ENCODE results near the gene IRAK2. TPM values are rescaled to one million over a fixed set of nuclear protein-coding genes. Genes with fewer than 3 reads are reported as not detected.

The IRAK2 gene
- total and polyA plus RNA-seq, 2 donors (not counting 3 experiments of a cell fraction or from before 2014, with no cell fraction given): 7.9 to 10.0 TPM

DNA sequence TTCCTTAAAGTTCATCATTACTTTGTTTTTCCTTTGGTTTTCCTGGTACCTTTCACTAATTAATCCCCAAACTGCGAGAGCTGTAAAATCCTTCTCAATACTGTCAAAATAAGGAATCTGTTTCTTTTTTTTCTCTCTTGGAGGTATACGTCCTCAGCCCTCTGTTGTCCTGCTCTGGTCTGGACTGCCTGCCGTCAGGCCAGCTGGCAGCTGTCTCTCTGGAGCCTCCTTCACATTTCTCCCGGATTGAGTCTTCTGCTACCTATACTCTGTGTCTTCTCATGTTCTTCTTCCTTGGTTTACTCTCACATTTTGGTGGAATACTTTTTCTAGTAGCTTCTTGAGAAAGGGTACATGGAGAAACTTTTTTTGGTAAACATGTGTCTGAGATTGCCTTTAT is 97.3 kb downstream of the IRAK2 start:
- FAIRE-seq: no peak
- no peak for TF ChIP-seq MAX (IDR thresholded peaks at IDR 0.05; ENCODE audit: insufficient read depth, insufficient read length)
- TF ChIP-seq POLR2AphosphoS5 (IDR thresholded peaks at IDR 0.05; ENCODE audit: insufficient read depth, low read depth, low read length): no peak
- no peak for TF ChIP-seq EZH2 (IDR thresholded peaks at IDR 0.05; ENCODE audit: borderline replicate concordance, low read depth, low read length, severe bottlenecking)
- no peak for TF ChIP-seq MYC (IDR thresholded peaks at IDR 0.05; ENCODE audit: low read depth, low read length)
- TF ChIP-seq, protein P1, sequence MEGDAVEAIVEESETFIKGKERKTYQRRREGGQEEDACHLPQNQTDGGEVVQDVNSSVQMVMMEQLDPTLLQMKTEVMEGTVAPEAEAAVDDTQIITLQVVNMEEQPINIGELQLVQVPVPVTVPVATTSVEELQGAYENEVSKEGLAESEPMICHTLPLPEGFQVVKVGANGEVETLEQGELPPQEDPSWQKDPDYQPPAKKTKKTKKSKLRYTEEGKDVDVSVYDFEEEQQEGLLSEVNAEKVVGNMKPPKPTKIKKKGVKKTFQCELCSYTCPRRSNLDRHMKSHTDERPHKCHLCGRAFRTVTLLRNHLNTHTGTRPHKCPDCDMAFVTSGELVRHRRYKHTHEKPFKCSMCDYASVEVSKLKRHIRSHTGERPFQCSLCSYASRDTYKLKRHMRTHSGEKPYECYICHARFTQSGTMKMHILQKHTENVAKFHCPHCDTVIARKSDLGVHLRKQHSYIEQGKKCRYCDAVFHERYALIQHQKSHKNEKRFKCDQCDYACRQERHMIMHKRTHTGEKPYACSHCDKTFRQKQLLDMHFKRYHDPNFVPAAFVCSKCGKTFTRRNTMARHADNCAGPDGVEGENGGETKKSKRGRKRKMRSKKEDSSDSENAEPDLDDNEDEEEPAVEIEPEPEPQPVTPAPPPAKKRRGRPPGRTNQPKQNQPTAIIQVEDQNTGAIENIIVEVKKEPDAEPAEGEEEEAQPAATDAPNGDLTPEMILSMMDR (IDR thresholded peaks at IDR 0.05; ENCODE audit: extremely low read depth in 1 of 2, insufficient read depth in 1 of 2, low read depth in 1 of 2, low read length in 2 of 2): no peak
- no peak for TF ChIP-seq FOS (IDR thresholded peaks at IDR 0.05; ENCODE audit: borderline replicate concordance, insufficient read depth, low read length)
- TF ChIP-seq POLR2A (IDR thresholded peaks at IDR 0.05; ENCODE audit: low read depth, low read length): no peak
- TF ChIP-seq JUN (IDR thresholded peaks at IDR 0.05; ENCODE audit: borderline replicate concordance, insufficient read depth, insufficient read length, low read depth): no peak
- TF ChIP-seq GATA2 (IDR thresholded peaks at IDR 0.05; ENCODE audit: insufficient read depth, insufficient read length, low read depth, low read length): no peak
- Histone ChIP-seq H3K4me3 (replicated peaks in 1 of 3; ENCODE audit: insufficient read depth in 1 of 3, low read depth in 1 of 3, low read length in 3 of 3) (no peak overlapping the region), H4K20me1 (replicated peaks; ENCODE audit: control insufficient read depth, extremely low read depth, insufficient read depth, low read length) (peaks cover 5% of the 10 kb centered on the region), H3K9me1 (replicated peaks; ENCODE audit: control insufficient read depth, extremely low read depth, insufficient read depth, low read length) (no peaks in the 10 kb centered on the region), H3K9ac (replicated peaks; ENCODE audit: extremely low read depth, insufficient read depth, low read length) (no peak overlapping the region), H3K79me2 (ENCODE audit: control insufficient read depth, insufficient read depth, low read length) (peaks cover 32% of the 10 kb centered on the region), H3K9me3 (replicated peaks; ENCODE audit: control insufficient read depth, insufficient read depth, low read length) (no peaks in the 10 kb centered on the region), H3K27ac (ENCODE audit: insufficient read depth, low read depth, low read length) (no peak overlapping the region), H3K27me3 (ENCODE audit: control insufficient read depth in 2 of 2, insufficient read depth in 2 of 2, low read length in 2 of 2) (no peaks in the 10 kb centered on the region), H3K4me2 (ENCODE audit: insufficient read depth, low read length) (no peak overlapping the region), H2AFZ (ENCODE audit: low read depth, low read length) (no peak overlapping the region), H3K4me1 (ENCODE audit: control insufficient read depth, extremely low read depth, insufficient read depth, low read length) (no peaks in the 10 kb centered on the region), H3K36me3 (ENCODE audit: control insufficient read depth in 2 of 2, extremely low read depth in 1 of 2, insufficient read depth in 2 of 2, low read length in 2 of 2) (peaks cover 4 to 9% of the 10 kb centered on the region in 2 experiments)
- intact Hi-C loops (cut with micrococcal nuclease) (no loop called here), dilution Hi-C loops (cut with MboI; ENCODE audit: extremely low pct_ligation_motif_present, low sequenced_read_pairs) (no loop called here)
- ChIA-PET POLR2A (no interaction called here), CTCF (interaction anchor here (0.8 to 1.3 kb wide), 2 partner anchors 8 to 21 kb away, joined by 3 to 4 read pairs; no protein-coding TSS in a partner anchor)
- DNase-seq (ENCODE audit: low read depth, low spot score): no peak
- BruUV-seq (replicated peaks): no TSS peak
